GM12872 (cell line): ENCODE measurements around the gene WDR44.

Experiments
- TF ChIP-seq, protein P1 (sequence below): IDR thresholded peaks from 3 replicates; pipeline ENCODE4 v1.5.1; 2011; ENCODE audit warnings: low read depth, mild to moderate bottlenecking, low read length, moderate library complexity; ENCODE audit not compliant: insufficient read depth

The WDR44 gene

GRCh38 chrX:118420462-118420861, 74.6 kb downstream of the WDR44 start:
- TF ChIP-seq, protein P1, sequence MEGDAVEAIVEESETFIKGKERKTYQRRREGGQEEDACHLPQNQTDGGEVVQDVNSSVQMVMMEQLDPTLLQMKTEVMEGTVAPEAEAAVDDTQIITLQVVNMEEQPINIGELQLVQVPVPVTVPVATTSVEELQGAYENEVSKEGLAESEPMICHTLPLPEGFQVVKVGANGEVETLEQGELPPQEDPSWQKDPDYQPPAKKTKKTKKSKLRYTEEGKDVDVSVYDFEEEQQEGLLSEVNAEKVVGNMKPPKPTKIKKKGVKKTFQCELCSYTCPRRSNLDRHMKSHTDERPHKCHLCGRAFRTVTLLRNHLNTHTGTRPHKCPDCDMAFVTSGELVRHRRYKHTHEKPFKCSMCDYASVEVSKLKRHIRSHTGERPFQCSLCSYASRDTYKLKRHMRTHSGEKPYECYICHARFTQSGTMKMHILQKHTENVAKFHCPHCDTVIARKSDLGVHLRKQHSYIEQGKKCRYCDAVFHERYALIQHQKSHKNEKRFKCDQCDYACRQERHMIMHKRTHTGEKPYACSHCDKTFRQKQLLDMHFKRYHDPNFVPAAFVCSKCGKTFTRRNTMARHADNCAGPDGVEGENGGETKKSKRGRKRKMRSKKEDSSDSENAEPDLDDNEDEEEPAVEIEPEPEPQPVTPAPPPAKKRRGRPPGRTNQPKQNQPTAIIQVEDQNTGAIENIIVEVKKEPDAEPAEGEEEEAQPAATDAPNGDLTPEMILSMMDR, result no peak

DNA sequence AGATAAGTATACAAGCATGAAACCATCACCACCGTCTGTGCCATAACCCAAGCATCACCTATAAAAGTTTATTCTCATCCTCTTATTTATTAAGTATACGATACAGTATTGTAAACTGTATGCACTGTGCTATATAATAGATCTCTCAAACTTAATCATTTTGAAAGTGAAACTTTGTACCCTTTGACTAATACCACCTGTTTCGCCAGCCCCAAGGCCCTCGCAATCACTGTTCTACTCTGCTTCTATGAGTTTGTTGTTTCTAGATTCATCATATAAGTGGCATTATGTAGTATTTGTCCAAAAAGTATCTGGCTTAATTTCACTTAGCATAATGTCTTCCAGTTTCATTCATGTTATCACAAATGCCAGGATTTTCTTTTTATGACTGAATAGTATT, 77.7 kb downstream of the WDR44 start:
- TF ChIP-seq, protein P1, result no peak

DNA sequence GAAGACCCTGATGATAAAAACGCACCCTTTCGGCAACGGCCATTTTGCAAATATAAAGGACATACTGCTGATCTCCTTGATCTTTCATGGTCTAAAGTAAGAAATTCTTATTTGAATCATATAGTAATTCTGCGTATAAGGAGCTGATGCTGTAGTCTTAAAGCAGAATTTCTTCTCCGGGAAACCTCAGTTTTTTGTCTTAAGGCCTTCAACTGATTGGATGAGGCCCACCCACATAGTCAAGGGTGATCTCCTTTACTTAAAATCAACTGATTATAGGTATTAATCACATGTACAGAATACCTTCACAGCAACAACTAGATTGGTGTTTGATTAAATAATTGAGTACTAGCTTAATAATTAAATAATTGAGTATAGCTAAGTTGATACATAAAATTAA, 86.9 kb downstream of the WDR44 start:
- TF ChIP-seq, protein P1, result no peak

GRCh38 chrX:118437283-118437682, 91.4 kb downstream of the WDR44 start:
- TF ChIP-seq, protein P1, result no peak

GRCh38 chrX:118448273-118448783, 102.4 kb downstream of the WDR44 start:
- TF ChIP-seq, protein P1, result no peak

- TF ChIP-seq, protein P1, result no peak
Measured at GRCh38 chrX:118455013-118455412, 109.1 kb downstream of the WDR44 start.

DNA sequence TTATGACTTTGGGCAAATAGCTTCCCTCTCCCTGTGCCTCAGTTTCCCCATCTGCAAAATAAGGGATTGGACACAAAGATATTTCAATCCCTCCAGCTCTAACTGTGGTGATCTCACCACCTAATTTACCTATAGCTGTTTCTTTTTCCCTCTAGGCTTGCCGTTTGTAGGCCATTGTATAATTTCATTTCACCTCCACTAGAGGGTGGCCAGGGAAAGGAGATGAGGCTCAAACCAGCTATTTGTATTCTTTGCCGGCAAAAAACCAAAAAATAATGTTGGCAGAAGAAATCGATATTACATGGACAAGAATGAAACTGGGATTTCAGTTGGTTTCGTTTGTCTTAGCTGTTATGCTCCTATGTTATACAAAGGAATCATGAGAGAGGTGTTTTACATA, 113.6 kb downstream of the WDR44 start:
- TF ChIP-seq, protein P1, result peak; percentile 41; the same call in 2 of the 3 replicates
